AG09319 (cell line): Measurements from ENCODE around the gene TRIAP1.

Experiments
- DNase-seq: peaks from one replicate; pipeline ENCODE4 v3.0.0-alpha.2; 2010; ENCODE audit warnings: low read depth; ENCODE audit errors: extremely low read depth
- CTCF ChIP-seq: IDR thresholded peaks from 2 replicates; pipeline ENCODE4 v1.5.1; 2011; ENCODE audit warnings: low read depth, mild to moderate bottlenecking, inconsistent platforms, low read length, moderate library complexity

TRIAP1 gene

GRCh38 chr12:120438495-120439198 is 7.5 kb downstream of the TRIAP1 start:
- TF ChIP-seq CTCF, result no peak
- no peak for DNase-seq

- TF ChIP-seq CTCF, result no peak; the same call in 1 of the 2 replicates
Measured at GRCh38 chr12:120437735-120438494, 8.3 kb downstream of the TRIAP1 start, which contains the start of gene COX6A1. TSS of gene COX6A1 (plus strand) at chr12:120438113. CDS start at chr12:120438127, 14 bp downstream.

GRCh38 chr12:120432772-120433525 is 13.2 kb downstream of the TRIAP1 start:
- no peak for DNase-seq
- TF ChIP-seq CTCF, result no peak

More at GRCh38 chr12:120437735-120438494, 8.3 kb downstream of the TRIAP1 start, which contains the start of gene COX6A1:
- DNase-seq, result peak; percentile 91

- TF ChIP-seq CTCF, result no peak
- DNase-seq, result no peak
Measured at GRCh38 chr12:120429368-120429767, 16.8 kb downstream of the TRIAP1 start.

GRCh38 chr12:120428597-120429229 is 17.5 kb downstream of the TRIAP1 start:
- DNase-seq, result no peak
- no peak for TF ChIP-seq CTCF

- no peak for TF ChIP-seq CTCF
- DNase-seq, result no peak
Measured at GRCh38 chr12:120425797-120426196, 20.4 kb downstream of the TRIAP1 start.
